ENCODE results near the gene KSR2.

- TF ChIP-seq POLR2AphosphoS5 (IDR thresholded peaks at IDR 0.05; ENCODE audit: borderline replicate concordance, low read depth, low read length) (no peak), EZH2 (IDR thresholded peaks at IDR 0.05) (no peak)
These were observed 282.6 kb downstream of the KSR2 start for GRCh38 chr12:117686210-117686609.

Measured in SK-N-MC (cell line).